Measurements from ENCODE around the gene MRPL22. TPM values are rescaled to one million over a fixed set of nuclear protein-coding genes. Genes with fewer than 3 reads are reported as not detected.
"Not testable (repeated sequence)": the region's sequence is repeated elsewhere in the genome, so short reads cannot be mapped to it uniquely, and the experiment has no call there.

The MRPL22 gene
- polyA plus RNA-seq, 1 donor, result 35.7 TPM

- no peaks in the 10 kb centered on the region for H3K4me1 ChIP-seq (ENCODE audit: control insufficient read depth, insufficient read depth, low read length)
- no peak overlapping the region for H3K4me3 ChIP-seq (ENCODE audit: low read length)
- no peak overlapping the region for H3K27ac ChIP-seq (ENCODE audit: low read length)
- DNase-seq, result no peak
- WGBS (ENCODE audit: insufficient coverage, low lambda C conversion rate), result no CpG with 5 or more reads among the region's 8 CpGs
- peaks cover 2% of the 10 kb centered on the region for H3K27me3 ChIP-seq (ENCODE audit: control insufficient read depth, insufficient read depth, low read length)
- no peaks in the 10 kb centered on the region for H3K9me3 ChIP-seq (ENCODE audit: control insufficient read depth, low read depth, low read length)
- H3K36me3 ChIP-seq (ENCODE audit: control insufficient read depth, insufficient read depth, low read length), result no peaks in the 10 kb centered on the region
Measured at GRCh38 chr5:154984946-154985516, 44.2 kb downstream of the MRPL22 start.

- Histone ChIP-seq H3K27me3 (ENCODE audit: control insufficient read depth, insufficient read depth, low read length) (peaks cover 2% of the 10 kb centered on the region), H3K4me1 (ENCODE audit: control insufficient read depth, insufficient read depth, low read length) (no peaks in the 10 kb centered on the region), H3K9me3 (ENCODE audit: control insufficient read depth, low read depth, low read length) (no peaks in the 10 kb centered on the region), H3K4me3 (ENCODE audit: low read length) (no peak overlapping the region), H3K36me3 (ENCODE audit: control insufficient read depth, insufficient read depth, low read length) (no peaks in the 10 kb centered on the region), H3K27ac (ENCODE audit: low read length) (no peak overlapping the region)
- DNase-seq, result no peak
- WGBS (ENCODE audit: insufficient coverage, low lambda C conversion rate), result no CpG with 5 or more reads among the region's 4 CpGs
Measured at GRCh38 chr5:154986151-154986550, 45.3 kb downstream of the MRPL22 start.

- Histone ChIP-seq H3K36me3 (ENCODE audit: control insufficient read depth, insufficient read depth, low read length) (no peaks in the 10 kb centered on the region), H3K4me3 (ENCODE audit: low read length) (no peak overlapping the region), H3K27me3 (ENCODE audit: control insufficient read depth, insufficient read depth, low read length) (peaks cover 2% of the 10 kb centered on the region), H3K9me3 (ENCODE audit: control insufficient read depth, low read depth, low read length) (no peaks in the 10 kb centered on the region), H3K4me1 (ENCODE audit: control insufficient read depth, insufficient read depth, low read length) (no peaks in the 10 kb centered on the region), H3K27ac (ENCODE audit: low read length) (no peak overlapping the region)
- no peak for DNase-seq
- WGBS (ENCODE audit: insufficient coverage, low lambda C conversion rate), result no CpG with 5 or more reads among the region's 2 CpGs
Measured at GRCh38 chr5:154989626-154990025, 48.8 kb downstream of the MRPL22 start.

- no peak overlapping the region for H3K27ac ChIP-seq (ENCODE audit: low read length)
- H3K27me3 ChIP-seq (ENCODE audit: control insufficient read depth, insufficient read depth, low read length), result no peaks in the 10 kb centered on the region
- H3K9me3 ChIP-seq (ENCODE audit: control insufficient read depth, low read depth, low read length), result no peaks in the 10 kb centered on the region
- no peak overlapping the region for H3K4me3 ChIP-seq (ENCODE audit: low read length)
- WGBS (ENCODE audit: insufficient coverage, low lambda C conversion rate), result no CpG with 5 or more reads among the region's 2 CpGs
- DNase-seq, result no peak
- no peaks in the 10 kb centered on the region for H3K4me1 ChIP-seq (ENCODE audit: control insufficient read depth, insufficient read depth, low read length)
- no peaks in the 10 kb centered on the region for H3K36me3 ChIP-seq (ENCODE audit: control insufficient read depth, insufficient read depth, low read length)
Measured at GRCh38 chr5:154993461-154993860, 52.6 kb downstream of the MRPL22 start.

- no peak for DNase-seq
- Histone ChIP-seq H3K36me3 (ENCODE audit: control insufficient read depth, insufficient read depth, low read length) (no peaks in the 10 kb centered on the region), H3K4me1 (ENCODE audit: control insufficient read depth, insufficient read depth, low read length) (no peaks in the 10 kb centered on the region), H3K4me3 (ENCODE audit: low read length) (no peak overlapping the region), H3K27me3 (ENCODE audit: control insufficient read depth, insufficient read depth, low read length) (no peaks in the 10 kb centered on the region), H3K27ac (ENCODE audit: low read length) (no peak overlapping the region), H3K9me3 (ENCODE audit: control insufficient read depth, low read depth, low read length) (no peaks in the 10 kb centered on the region)
- WGBS (ENCODE audit: insufficient coverage, low lambda C conversion rate), result no CpG with 5 or more reads among the region's 4 CpGs
Measured at GRCh38 chr5:154995679-154996078, 54.8 kb downstream of the MRPL22 start.

- H3K4me3 ChIP-seq (ENCODE audit: low read length), result no peak overlapping the region
- WGBS (ENCODE audit: insufficient coverage, low lambda C conversion rate), result 91% methylated on average over 4 of the region's 5 CpGs
Measured at GRCh38 chr5:154997746-154998145, 56.9 kb downstream of the MRPL22 start.

GRCh38 chr5:154999865-155000264 is 59.0 kb downstream of the MRPL22 start:
- no peaks in the 10 kb centered on the region for H3K4me1 ChIP-seq (ENCODE audit: control insufficient read depth, insufficient read depth, low read length)
- H3K9me3 ChIP-seq (ENCODE audit: control insufficient read depth, low read depth, low read length), result no peaks in the 10 kb centered on the region
- H3K36me3 ChIP-seq (ENCODE audit: control insufficient read depth, insufficient read depth, low read length), result no peaks in the 10 kb centered on the region
- no peak for DNase-seq
- no peaks in the 10 kb centered on the region for H3K27me3 ChIP-seq (ENCODE audit: control insufficient read depth, insufficient read depth, low read length)
- no CpG with 5 or more reads among the region's 5 CpGs for WGBS (ENCODE audit: insufficient coverage, low lambda C conversion rate)
- no peak overlapping the region for H3K4me3 ChIP-seq (ENCODE audit: low read length)
- H3K27ac ChIP-seq (ENCODE audit: low read length), result no peak overlapping the region

More at GRCh38 chr5:154997746-154998145, 56.9 kb downstream of the MRPL22 start:
- Histone ChIP-seq H3K27ac (ENCODE audit: low read length) (no peak overlapping the region), H3K9me3 (ENCODE audit: control insufficient read depth, low read depth, low read length) (no peaks in the 10 kb centered on the region), H3K36me3 (ENCODE audit: control insufficient read depth, insufficient read depth, low read length) (no peaks in the 10 kb centered on the region), H3K27me3 (ENCODE audit: control insufficient read depth, insufficient read depth, low read length) (no peaks in the 10 kb centered on the region), H3K4me1 (ENCODE audit: control insufficient read depth, insufficient read depth, low read length) (no peaks in the 10 kb centered on the region)
- no peak for DNase-seq

- 90% methylated on average over 2 of the region's 4 CpGs for WGBS (ENCODE audit: insufficient coverage, low lambda C conversion rate)
- H3K36me3 ChIP-seq (ENCODE audit: control insufficient read depth, insufficient read depth, low read length), result no peaks in the 10 kb centered on the region
Measured at GRCh38 chr5:155001523-155001922, 60.6 kb downstream of the MRPL22 start.

GRCh38 chr5:155002722-155003121 is 61.8 kb downstream of the MRPL22 start:
- H3K9me3 ChIP-seq (ENCODE audit: control insufficient read depth, low read depth, low read length); DNase-seq; H3K27ac ChIP-seq (ENCODE audit: low read length); H3K4me3 ChIP-seq (ENCODE audit: low read length); H3K27me3 ChIP-seq (ENCODE audit: control insufficient read depth, insufficient read depth, low read length); H3K4me1 ChIP-seq (ENCODE audit: control insufficient read depth, insufficient read depth, low read length); H3K36me3 ChIP-seq (ENCODE audit: control insufficient read depth, insufficient read depth, low read length): not testable (repeated sequence)
- 100% methylated on average over 1 of the region's 4 CpGs for WGBS (ENCODE audit: insufficient coverage, low lambda C conversion rate)

More at GRCh38 chr5:155001523-155001922, 60.6 kb downstream of the MRPL22 start:
- H3K27ac ChIP-seq (ENCODE audit: low read length), result no peak overlapping the region
- no peaks in the 10 kb centered on the region for H3K9me3 ChIP-seq (ENCODE audit: control insufficient read depth, low read depth, low read length)
- no peaks in the 10 kb centered on the region for H3K4me1 ChIP-seq (ENCODE audit: control insufficient read depth, insufficient read depth, low read length)
- H3K27me3 ChIP-seq (ENCODE audit: control insufficient read depth, insufficient read depth, low read length), result no peaks in the 10 kb centered on the region
- DNase-seq, result no peak
- no peak overlapping the region for H3K4me3 ChIP-seq (ENCODE audit: low read length)

GRCh38 chr5:155004138-155004744 is 63.4 kb downstream of the MRPL22 start:
- Histone ChIP-seq H3K27me3 (ENCODE audit: control insufficient read depth, insufficient read depth, low read length) (no peaks in the 10 kb centered on the region), H3K4me1 (ENCODE audit: control insufficient read depth, insufficient read depth, low read length) (no peaks in the 10 kb centered on the region), H3K36me3 (ENCODE audit: control insufficient read depth, insufficient read depth, low read length) (no peaks in the 10 kb centered on the region), H3K4me3 (ENCODE audit: low read length) (no peak overlapping the region), H3K9me3 (ENCODE audit: control insufficient read depth, low read depth, low read length) (no peaks in the 10 kb centered on the region), H3K27ac (ENCODE audit: low read length) (no peak overlapping the region)
- DNase-seq, result no peak
- no CpG with 5 or more reads among the region's 11 CpGs for WGBS (ENCODE audit: insufficient coverage, low lambda C conversion rate)

GRCh38 chr5:155006265-155006664 is 65.4 kb downstream of the MRPL22 start:
- DNase-seq; H3K36me3 ChIP-seq (ENCODE audit: control insufficient read depth, insufficient read depth, low read length); H3K27me3 ChIP-seq (ENCODE audit: control insufficient read depth, insufficient read depth, low read length); H3K9me3 ChIP-seq (ENCODE audit: control insufficient read depth, low read depth, low read length); H3K27ac ChIP-seq (ENCODE audit: low read length); H3K4me3 ChIP-seq (ENCODE audit: low read length); H3K4me1 ChIP-seq (ENCODE audit: control insufficient read depth, insufficient read depth, low read length): not testable (repeated sequence)
- WGBS (ENCODE audit: insufficient coverage, low lambda C conversion rate), result no CpG with 5 or more reads among the region's 1 CpG
